ENCODE measurements around the gene SNX9. TPM values are rescaled to one million over a fixed set of nuclear protein-coding genes. Genes with fewer than 3 reads are reported as not detected.

The SNX9 gene
- total RNA-seq, 1 experiment from 2014 or later: 27.4 TPM

DNA sequence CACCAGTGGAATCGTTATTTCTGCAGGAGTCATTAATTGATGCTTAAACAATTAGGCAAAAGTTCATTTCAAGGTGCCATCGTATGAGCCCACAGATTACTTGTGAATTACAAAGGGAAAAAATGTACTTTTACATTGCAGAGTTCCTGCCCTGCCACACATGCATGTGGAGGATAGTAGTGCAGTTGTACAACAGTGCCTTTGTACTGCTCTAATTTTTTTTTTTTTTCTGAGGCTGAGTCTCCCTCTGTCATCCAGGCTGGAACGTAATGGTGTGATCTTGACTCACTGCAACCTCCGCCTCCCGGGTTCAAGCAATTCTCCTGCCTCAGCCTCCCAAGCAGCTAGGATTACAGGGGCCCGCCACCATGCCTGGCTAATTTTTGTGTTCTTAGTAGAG is 132.6 kb downstream of the SNX9 start:
- peaks cover 26% of the 10 kb centered on the region for H3K4me1 Mint-ChIP-seq (ENCODE audit: low read depth, unreplicated experiment)
- intact Hi-C loops (cut with micrococcal nuclease; ENCODE audit: unreplicated experiment): loop anchor here (1.0 to 10.0 kb wide), 4 partner anchors 48 to 631 kb away; partner anchors contain the start of gene TMEM242
- TF ChIP-seq, protein P1, sequence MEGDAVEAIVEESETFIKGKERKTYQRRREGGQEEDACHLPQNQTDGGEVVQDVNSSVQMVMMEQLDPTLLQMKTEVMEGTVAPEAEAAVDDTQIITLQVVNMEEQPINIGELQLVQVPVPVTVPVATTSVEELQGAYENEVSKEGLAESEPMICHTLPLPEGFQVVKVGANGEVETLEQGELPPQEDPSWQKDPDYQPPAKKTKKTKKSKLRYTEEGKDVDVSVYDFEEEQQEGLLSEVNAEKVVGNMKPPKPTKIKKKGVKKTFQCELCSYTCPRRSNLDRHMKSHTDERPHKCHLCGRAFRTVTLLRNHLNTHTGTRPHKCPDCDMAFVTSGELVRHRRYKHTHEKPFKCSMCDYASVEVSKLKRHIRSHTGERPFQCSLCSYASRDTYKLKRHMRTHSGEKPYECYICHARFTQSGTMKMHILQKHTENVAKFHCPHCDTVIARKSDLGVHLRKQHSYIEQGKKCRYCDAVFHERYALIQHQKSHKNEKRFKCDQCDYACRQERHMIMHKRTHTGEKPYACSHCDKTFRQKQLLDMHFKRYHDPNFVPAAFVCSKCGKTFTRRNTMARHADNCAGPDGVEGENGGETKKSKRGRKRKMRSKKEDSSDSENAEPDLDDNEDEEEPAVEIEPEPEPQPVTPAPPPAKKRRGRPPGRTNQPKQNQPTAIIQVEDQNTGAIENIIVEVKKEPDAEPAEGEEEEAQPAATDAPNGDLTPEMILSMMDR (IDR thresholded peaks at IDR 0.05; ENCODE audit: insufficient read depth in 1 of 2, low read depth in 1 of 2, low read length in 1 of 2, severe bottlenecking in 1 of 2, unreplicated experiment in 1 of 2): no peak
- ChIA-PET CTCF (no interaction called here), POLR2A (no interaction called here)
- H3K27ac Mint-ChIP-seq (ENCODE audit: unreplicated experiment): no peak overlapping the region
- H3K27me3 Mint-ChIP-seq (ENCODE audit: insufficient read depth, unreplicated experiment): no peaks in the 10 kb centered on the region
- no peak for DNase-seq
- Histone ChIP-seq H3K27me3 (replicated peaks; ENCODE audit: control insufficient read depth, insufficient read depth, low read length) (no peaks in the 10 kb centered on the region), H3K36me3 (ENCODE audit: control insufficient read depth, insufficient read depth, low read length) (no peaks in the 10 kb centered on the region), H3K9me3 (peaks cover 10% of the 10 kb centered on the region), H3K4me3 (ENCODE audit: low read depth, low read length) (no peak overlapping the region), H3K4me1 (peaks cover 33% of the 10 kb centered on the region)
- no TSS peak for BruUV-seq (replicated peaks)
- H3K9me3 Mint-ChIP-seq (ENCODE audit: unreplicated experiment): peaks cover 27% of the 10 kb centered on the region
- no peak overlapping the region for H3K4me3 Mint-ChIP-seq (ENCODE audit: unreplicated experiment)
- H3K36me3 Mint-ChIP-seq (ENCODE audit: insufficient read depth, unreplicated experiment): peaks cover 26% of the 10 kb centered on the region

DNA sequence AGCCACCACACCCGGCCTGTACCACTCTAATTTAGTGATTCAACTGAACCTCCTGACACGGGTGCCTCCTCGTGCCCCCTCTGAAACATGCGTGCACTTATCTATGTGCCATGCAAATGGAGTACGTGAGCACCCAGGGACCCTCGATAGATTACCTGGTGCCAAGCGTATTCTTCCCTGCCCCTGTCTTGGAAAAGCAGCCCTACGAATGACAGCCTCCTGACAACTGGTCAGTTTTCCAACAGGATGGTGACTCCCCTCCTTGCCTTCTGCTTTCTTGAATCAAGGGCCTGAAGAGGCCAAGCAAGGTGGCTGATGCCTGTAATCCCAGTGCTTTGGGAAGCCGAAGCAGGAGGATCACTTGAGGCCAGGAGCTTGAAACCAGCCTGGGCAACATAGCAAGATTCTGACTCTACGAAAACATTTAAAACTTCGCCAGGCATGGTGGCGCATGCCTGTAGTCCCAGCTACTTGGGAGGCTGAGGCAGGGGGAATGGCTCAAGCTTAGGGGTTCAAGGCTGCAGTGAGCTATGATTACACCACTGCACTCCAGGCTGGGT is 133.2 kb downstream of the SNX9 start:
- Histone ChIP-seq H3K4me1 (peaks cover 33% of the 10 kb centered on the region), H3K4me3 (ENCODE audit: low read depth, low read length) (no peak overlapping the region), H3K27me3 (replicated peaks; ENCODE audit: control insufficient read depth, insufficient read depth, low read length) (no peaks in the 10 kb centered on the region), H3K36me3 (ENCODE audit: control insufficient read depth, insufficient read depth, low read length) (no peaks in the 10 kb centered on the region), H3K9me3 (peaks cover 10% of the 10 kb centered on the region)
- peaks cover 26% of the 10 kb centered on the region for H3K4me1 Mint-ChIP-seq (ENCODE audit: low read depth, unreplicated experiment)
- no TSS peak for BruUV-seq (replicated peaks)
- POLR2A ChIA-PET: no interaction called here
- no peak overlapping the region for H3K27ac Mint-ChIP-seq (ENCODE audit: unreplicated experiment)
- no peak overlapping the region for H3K4me3 Mint-ChIP-seq (ENCODE audit: unreplicated experiment)
- H3K27me3 Mint-ChIP-seq (ENCODE audit: insufficient read depth, unreplicated experiment): no peaks in the 10 kb centered on the region
- no peak for DNase-seq
- TF ChIP-seq, protein P1 (IDR thresholded peaks at IDR 0.05; ENCODE audit: insufficient read depth in 1 of 2, low read depth in 1 of 2, low read length in 1 of 2, severe bottlenecking in 1 of 2, unreplicated experiment in 1 of 2): no peak
- H3K9me3 Mint-ChIP-seq (ENCODE audit: unreplicated experiment): peaks cover 27% of the 10 kb centered on the region
- peaks cover 26% of the 10 kb centered on the region for H3K36me3 Mint-ChIP-seq (ENCODE audit: insufficient read depth, unreplicated experiment)
- CTCF ChIA-PET: no interaction called here
- intact Hi-C loops (cut with micrococcal nuclease; ENCODE audit: unreplicated experiment): loop anchor here (1.0 to 10.0 kb wide), 2 partner anchors 47 to 631 kb away; partner anchors contain the start of gene TMEM242

GRCh38 chr6:157959451-157960227 is 136.6 kb downstream of the SNX9 start:
- Mint-ChIP-seq H3K4me1 (ENCODE audit: low read depth, unreplicated experiment) (peaks cover 7% of the 10 kb centered on the region), H3K9me3 (ENCODE audit: unreplicated experiment) (peaks cover 27% of the 10 kb centered on the region), H3K36me3 (ENCODE audit: insufficient read depth, unreplicated experiment) (peaks cover 10% of the 10 kb centered on the region), H3K4me3 (ENCODE audit: unreplicated experiment) (no peak overlapping the region), H3K27ac (ENCODE audit: unreplicated experiment) (no peak overlapping the region), H3K27me3 (ENCODE audit: insufficient read depth, unreplicated experiment) (no peaks in the 10 kb centered on the region)
- Histone ChIP-seq H3K36me3 (ENCODE audit: control insufficient read depth, insufficient read depth, low read length) (no peaks in the 10 kb centered on the region), H3K4me3 (ENCODE audit: low read depth, low read length) (no peak overlapping the region), H3K27me3 (replicated peaks; ENCODE audit: control insufficient read depth, insufficient read depth, low read length) (no peaks in the 10 kb centered on the region), H3K9me3 (peaks cover 10% of the 10 kb centered on the region), H3K4me1 (peaks cover 9% of the 10 kb centered on the region)
- BruUV-seq (replicated peaks): no TSS peak
- ChIA-PET CTCF (no interaction called here), POLR2A (no interaction called here)
- DNase-seq: no peak
- TF ChIP-seq, protein P1 (IDR thresholded peaks at IDR 0.05; ENCODE audit: insufficient read depth in 1 of 2, low read depth in 1 of 2, low read length in 1 of 2, severe bottlenecking in 1 of 2, unreplicated experiment in 1 of 2): no peak
- intact Hi-C loops (cut with micrococcal nuclease; ENCODE audit: unreplicated experiment): loop anchor here (10.0 kb wide), 1 partner anchor 635 kb away; the partner anchor contains the start of gene TMEM242

Data from Caco-2 (cell line).